RWPE2 (cell line): ENCODE results near the gene STMND1.
"Not testable (repeated sequence)": the region's sequence is repeated elsewhere in the genome, so short reads cannot be mapped to it uniquely, and the experiment has no call there.

ENCODE experiments used
- ATAC-seq: fragments of 200-7000 bp; cut with Tn5 transposase; 3 replicates; pipeline ENCODE4 v1.9.1; 2021; ENCODE audit warnings: low read depth
- DNase-seq: peaks from one replicate; pipeline ENCODE4 v3.0.0-alpha.2; 2020; ENCODE audit warnings: low spot score
- H3K27ac ChIP-seq: fragments of 450-650 bp; 2 replicates; pipeline ENCODE4 v1.5.1; 2017; ENCODE audit warnings: mild to moderate bottlenecking; ENCODE audit not compliant: poor library complexity, severe bottlenecking
- H3K27me3 ChIP-seq: fragments of 250-450 bp; sonication (Bioruptor Pico); 2 replicates; pipeline ENCODE4 v1.5.1; 2021; ENCODE audit warnings: mild to moderate bottlenecking, moderate library complexity; ENCODE audit not compliant: insufficient read depth, poor library complexity, severe bottlenecking
- H3K36me3 ChIP-seq: fragments of 250-450 bp; sonication (Bioruptor Pico); 2 replicates; pipeline ENCODE4 v1.5.1; 2020; ENCODE audit warnings: low read depth, mild to moderate bottlenecking, moderate library complexity
- H3K4me1 ChIP-seq: fragments of 250-450 bp; sonication (Bioruptor Pico); 2 replicates; pipeline ENCODE4 v1.5.1; 2021; ENCODE audit warnings: mild to moderate bottlenecking, moderate library complexity; ENCODE audit not compliant: insufficient read depth, poor library complexity, severe bottlenecking
- H3K4me3 ChIP-seq: fragments of 250-450 bp; sonication (Bioruptor Pico); 2 replicates; pipeline ENCODE4 v1.5.1; 2021; ENCODE audit warnings: mild to moderate bottlenecking, moderate library complexity; ENCODE audit not compliant: severe bottlenecking
- H3K9me3 ChIP-seq: fragments of 250-450 bp; sonication (Bioruptor Pico); 2 replicates; pipeline ENCODE4 v1.5.1; 2021; ENCODE audit warnings: mild to moderate bottlenecking, moderate library complexity; ENCODE audit not compliant: severe bottlenecking
- TF ChIP-seq, protein P1 (sequence below): fragments of 450-650 bp; IDR thresholded peaks from one replicate; pipeline ENCODE4 v1.5.1; 2017; ENCODE audit warnings: mild to moderate bottlenecking, moderate library complexity; ENCODE audit not compliant: poor library complexity, severe bottlenecking

STMND1 gene

DNA sequence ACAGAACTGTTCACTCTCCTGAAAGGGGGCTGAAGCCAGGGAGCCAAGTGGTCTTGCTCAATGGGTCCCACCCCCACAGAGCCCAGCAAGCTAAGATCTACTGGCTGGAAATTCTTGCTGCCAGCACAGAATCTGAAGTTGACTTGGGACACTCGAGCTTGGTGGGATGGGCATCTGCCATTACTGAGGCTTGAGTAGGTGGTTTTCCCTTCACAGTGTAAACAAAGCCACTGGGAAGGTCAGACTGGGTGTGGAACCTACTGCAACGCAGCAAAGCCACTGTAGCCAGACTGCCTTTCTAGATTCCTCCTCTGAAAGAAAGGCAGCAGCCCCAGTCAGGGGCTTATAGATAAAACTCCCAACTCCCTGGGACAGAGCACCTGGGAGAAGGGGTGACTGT, 28.3 kb upstream of the STMND1 start:
- not testable (repeated sequence) for H3K27me3 ChIP-seq, DNase-seq, H3K36me3 ChIP-seq, H3K27ac ChIP-seq, H3K9me3 ChIP-seq, ATAC-seq, H3K4me1 ChIP-seq, H3K4me3 ChIP-seq

GRCh38 chr6:17081273-17081672, 20.6 kb upstream of the STMND1 start:
- H3K4me3 ChIP-seq: no peak overlapping the region
- TF ChIP-seq, protein P1, sequence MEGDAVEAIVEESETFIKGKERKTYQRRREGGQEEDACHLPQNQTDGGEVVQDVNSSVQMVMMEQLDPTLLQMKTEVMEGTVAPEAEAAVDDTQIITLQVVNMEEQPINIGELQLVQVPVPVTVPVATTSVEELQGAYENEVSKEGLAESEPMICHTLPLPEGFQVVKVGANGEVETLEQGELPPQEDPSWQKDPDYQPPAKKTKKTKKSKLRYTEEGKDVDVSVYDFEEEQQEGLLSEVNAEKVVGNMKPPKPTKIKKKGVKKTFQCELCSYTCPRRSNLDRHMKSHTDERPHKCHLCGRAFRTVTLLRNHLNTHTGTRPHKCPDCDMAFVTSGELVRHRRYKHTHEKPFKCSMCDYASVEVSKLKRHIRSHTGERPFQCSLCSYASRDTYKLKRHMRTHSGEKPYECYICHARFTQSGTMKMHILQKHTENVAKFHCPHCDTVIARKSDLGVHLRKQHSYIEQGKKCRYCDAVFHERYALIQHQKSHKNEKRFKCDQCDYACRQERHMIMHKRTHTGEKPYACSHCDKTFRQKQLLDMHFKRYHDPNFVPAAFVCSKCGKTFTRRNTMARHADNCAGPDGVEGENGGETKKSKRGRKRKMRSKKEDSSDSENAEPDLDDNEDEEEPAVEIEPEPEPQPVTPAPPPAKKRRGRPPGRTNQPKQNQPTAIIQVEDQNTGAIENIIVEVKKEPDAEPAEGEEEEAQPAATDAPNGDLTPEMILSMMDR: no peak
- H3K27ac ChIP-seq: no peak overlapping the region
- H3K9me3 ChIP-seq: no peaks in the 10 kb centered on the region
- no peaks in the 10 kb centered on the region for H3K27me3 ChIP-seq
- no peak for DNase-seq
- H3K36me3 ChIP-seq: no peaks in the 10 kb centered on the region
- H3K4me1 ChIP-seq: no peaks in the 10 kb centered on the region
- no peak for ATAC-seq

GRCh38 chr6:17081860-17082508, 19.9 kb upstream of the STMND1 start:
- no peaks in the 10 kb centered on the region for H3K9me3 ChIP-seq
- DNase-seq (no peak), ATAC-seq (no peak)
- H3K27me3 ChIP-seq: no peaks in the 10 kb centered on the region
- H3K4me1 ChIP-seq: no peaks in the 10 kb centered on the region
- no peak overlapping the region for H3K27ac ChIP-seq
- H3K36me3 ChIP-seq: no peaks in the 10 kb centered on the region
- no peak overlapping the region for H3K4me3 ChIP-seq
- TF ChIP-seq, protein P1: no peak

GRCh38 chr6:17083397-17083796, 18.5 kb upstream of the STMND1 start:
- TF ChIP-seq, protein P1: no peak
- DNase-seq (no peak), ATAC-seq (no peak)
- H3K4me3 ChIP-seq: no peak overlapping the region
- H3K27ac ChIP-seq: no peak overlapping the region
- H3K4me1 ChIP-seq: no peaks in the 10 kb centered on the region
- no peaks in the 10 kb centered on the region for H3K36me3 ChIP-seq
- H3K9me3 ChIP-seq: no peaks in the 10 kb centered on the region
- no peaks in the 10 kb centered on the region for H3K27me3 ChIP-seq

DNA sequence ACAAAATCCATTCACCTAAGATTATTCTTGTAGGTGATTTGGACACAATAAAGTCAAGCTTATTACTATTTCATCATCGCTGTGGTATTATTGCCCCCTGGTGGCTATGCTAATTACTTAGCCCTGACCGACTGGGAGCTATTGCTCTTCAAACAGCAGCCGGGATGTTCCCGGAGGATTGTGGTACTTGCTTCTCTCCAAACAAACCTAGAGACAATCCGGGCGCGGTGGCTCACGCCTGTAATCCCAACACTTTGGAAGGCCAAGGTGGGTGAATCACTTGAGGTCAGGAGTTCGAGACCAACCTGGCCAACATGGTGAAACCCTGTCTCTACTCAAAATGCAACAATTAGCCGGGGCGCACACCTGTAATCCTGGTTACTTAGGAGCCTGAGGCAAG, 15.4 kb upstream of the STMND1 start:
- no peaks in the 10 kb centered on the region for H3K9me3 ChIP-seq
- ATAC-seq: peak; percentile 90
- no peaks in the 10 kb centered on the region for H3K4me1 ChIP-seq
- TF ChIP-seq, protein P1: peak; percentile 80
- no peaks in the 10 kb centered on the region for H3K27me3 ChIP-seq
- H3K4me3 ChIP-seq: no peak overlapping the region
- no peaks in the 10 kb centered on the region for H3K36me3 ChIP-seq
- H3K27ac ChIP-seq: no peak overlapping the region
- peak; percentile 63 for DNase-seq
